Osteocyte (in vitro differentiated cells): ENCODE measurements around the gene RPL27. TPM values are rescaled to one million over a fixed set of nuclear protein-coding genes. Genes with fewer than 3 reads are reported as not detected.

Experiments
- DNase-seq: peaks from one replicate; pipeline ENCODE4 v3.0.0; 2021; ENCODE audit warnings: mixed read lengths; ENCODE audit not compliant: unreplicated experiment; ENCODE audit errors: extremely low spot score
- H3K27ac Mint-ChIP-seq: one replicate; pipeline ENCODE4 v1.8.0; 2021; ENCODE audit warnings: mild to moderate bottlenecking, mixed read lengths; ENCODE audit not compliant: unreplicated experiment
- H3K27me3 Mint-ChIP-seq: one replicate; pipeline ENCODE4 v1.8.0; 2021; ENCODE audit warnings: mixed read lengths; ENCODE audit not compliant: unreplicated experiment
- H3K36me3 Mint-ChIP-seq: one replicate; pipeline ENCODE4 v1.8.0; 2021; ENCODE audit warnings: mixed read lengths; ENCODE audit not compliant: unreplicated experiment
- H3K4me1 Mint-ChIP-seq: one replicate; pipeline ENCODE4 v1.8.0; 2021; ENCODE audit warnings: mixed read lengths; ENCODE audit not compliant: unreplicated experiment
- H3K4me3 Mint-ChIP-seq: one replicate; pipeline ENCODE4 v1.8.0; 2021; ENCODE audit warnings: mild to moderate bottlenecking, moderate library complexity, mixed read lengths; ENCODE audit not compliant: unreplicated experiment
- H3K9me3 Mint-ChIP-seq: one replicate; pipeline ENCODE4 v1.8.0; 2021; ENCODE audit warnings: mixed read lengths; ENCODE audit not compliant: unreplicated experiment
- CTCF ChIP-seq: fragments of 200-600 bp; sonication (generic); IDR thresholded peaks from 2 replicates; pipeline ENCODE4 v1.5.0; 2021; ENCODE audit warnings: antibody characterized with exemption, mild to moderate bottlenecking, moderate library complexity
- total RNA-seq: library from RNA; stranded (reverse); gene quantifications from 2 replicates; pipeline ENCODE4 v1.2.1, GENCODE V29; 2021

Gene RPL27
- total RNA-seq, 1 donor from 2014 or later = 1,010 TPM

- H3K9me3 Mint-ChIP-seq = no peaks in the 10 kb centered on the region
- peak within 1 kb of the TSS; percentile 89 for H3K27ac Mint-ChIP-seq
- peaks cover 4% of the 10 kb centered on the region for H3K36me3 Mint-ChIP-seq
- no peak for TF ChIP-seq CTCF
- H3K27me3 Mint-ChIP-seq = no peaks in the 10 kb centered on the region
- H3K4me3 Mint-ChIP-seq = peak within 1 kb of the TSS; percentile 99
- peaks cover 32% of the 10 kb centered on the region for H3K4me1 Mint-ChIP-seq
- no peak for DNase-seq
These were observed 18.5 kb upstream of the RPL27 start, which contains the start of gene PTGES3L for GRCh38 chr17:42979511-42980273. PTGES3L (minus strand) TSS chr17:42980080; CDS start chr17:42980053, 27 bp downstream.

GRCh38 chr17:42980274-42980765, 17.9 kb upstream of the RPL27 start, which contains the start of gene RUNDC1:
RUNDC1 (plus strand) TSS chr17:42980565; CDS start chr17:42980577, 12 bp downstream.
- peaks cover 5% of the 10 kb centered on the region for H3K36me3 Mint-ChIP-seq

GRCh38 chr17:42980766-42981397, 17.3 kb upstream of the RPL27 start:
- Mint-ChIP-seq H3K36me3 (peaks cover 10% of the 10 kb centered on the region), H3K27me3 (no peaks in the 10 kb centered on the region), H3K27ac (peak overlapping the region; percentile 84), H3K4me3 (peak overlapping the region; percentile 99), H3K9me3 (no peaks in the 10 kb centered on the region), H3K4me1 (peaks cover 32% of the 10 kb centered on the region)
- TF ChIP-seq CTCF = no peak
- no peak for DNase-seq

More at GRCh38 chr17:42980274-42980765, 17.9 kb upstream of the RPL27 start, which contains the start of gene RUNDC1:
- Mint-ChIP-seq H3K27ac (peak within 1 kb of the TSS; percentile 89), H3K4me3 (peak within 1 kb of the TSS; percentile 99), H3K9me3 (no peaks in the 10 kb centered on the region), H3K4me1 (peaks cover 32% of the 10 kb centered on the region), H3K27me3 (no peaks in the 10 kb centered on the region)
- no peak for TF ChIP-seq CTCF
- DNase-seq = peak; percentile 96

GRCh38 chr17:42982266-42982665, 16.0 kb upstream of the RPL27 start:
- no peaks in the 10 kb centered on the region for H3K9me3 Mint-ChIP-seq
- DNase-seq = no peak
- TF ChIP-seq CTCF = no peak
- H3K27ac Mint-ChIP-seq = no peak overlapping the region
- no peaks in the 10 kb centered on the region for H3K27me3 Mint-ChIP-seq
- H3K36me3 Mint-ChIP-seq = peaks cover 12% of the 10 kb centered on the region
- peak overlapping the region; percentile 99 for H3K4me3 Mint-ChIP-seq
- H3K4me1 Mint-ChIP-seq = peaks cover 27% of the 10 kb centered on the region

- no peaks in the 10 kb centered on the region for H3K27me3 Mint-ChIP-seq
- H3K27ac Mint-ChIP-seq = no peak overlapping the region
- no peaks in the 10 kb centered on the region for H3K9me3 Mint-ChIP-seq
- peaks cover 28% of the 10 kb centered on the region for H3K4me1 Mint-ChIP-seq
- no peak for DNase-seq
- TF ChIP-seq CTCF = no peak
- no peak overlapping the region for H3K4me3 Mint-ChIP-seq
- H3K36me3 Mint-ChIP-seq = peaks cover 31% of the 10 kb centered on the region
These were observed 13.0 kb upstream of the RPL27 start for GRCh38 chr17:42985225-42985624.
